Measurements from ENCODE around the gene MBTPS1. TPM values are rescaled to one million over a fixed set of nuclear protein-coding genes. Genes with fewer than 3 reads are reported as not detected.

MBTPS1 gene
- total and polyA plus RNA-seq, 4 donors: 21.1 to 65.0 (median 30.8) TPM

DNA sequence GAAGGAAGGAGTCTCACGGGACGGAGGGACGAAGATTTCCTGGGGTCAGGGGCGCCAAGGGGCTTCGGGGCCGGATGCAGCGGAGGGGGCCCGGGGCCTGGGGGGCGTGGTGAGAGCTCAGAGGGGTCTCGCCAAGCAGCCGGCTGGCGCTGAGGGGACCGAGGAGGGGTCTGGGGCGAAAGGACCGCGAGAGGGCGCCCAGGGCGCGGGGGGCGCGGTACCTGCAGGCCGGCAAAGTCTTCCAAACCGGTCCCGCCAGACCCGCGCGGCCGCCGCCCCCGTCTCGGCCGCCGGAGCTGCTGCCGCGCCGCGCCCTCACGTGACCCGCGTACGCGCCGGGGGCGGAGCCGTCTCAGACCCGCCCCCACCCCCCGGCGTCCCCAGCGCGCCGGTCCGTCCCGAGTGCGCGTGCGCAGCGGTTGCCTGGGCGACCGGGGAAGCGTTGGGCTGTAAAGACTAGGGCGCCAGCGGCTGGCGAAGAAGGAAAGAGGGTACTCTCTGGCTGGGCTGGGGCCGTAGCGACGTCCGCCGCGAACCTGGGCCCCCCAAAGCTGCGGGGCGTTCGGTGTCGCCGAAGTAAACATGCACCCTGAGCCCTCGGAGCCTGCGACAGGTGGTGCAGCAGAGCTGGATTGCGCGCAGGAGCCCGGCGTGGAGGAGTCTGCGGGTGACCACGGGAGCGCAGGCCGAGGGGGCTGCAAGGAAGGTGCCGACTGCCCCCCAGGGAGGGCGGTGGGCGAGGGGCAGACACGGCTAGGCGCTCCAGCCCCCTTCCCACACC lies 28.3 kb upstream of the MBTPS1 start, which contains the start of the genes DNAAF1 and HSDL1:
Gene DNAAF1, plus strand, starts transcription at position 450 of the 781 bp plus-strand sequence. Its CDS starts 133 bp downstream, at position 583.
Gene HSDL1, minus strand, starts transcription at position 319 of the 781 bp plus-strand sequence. CDS start 13,856 bp downstream, outside the sequence.
- no peaks in the 10 kb centered on the region for H3K36me3 ChIP-seq (ENCODE audit: control insufficient read depth in 4 of 4, insufficient read depth in 3 of 4, low read depth in 1 of 4, low read length in 3 of 4)
- peaks cover 3 to 9% (median 8%) of the 10 kb centered on the region in 4 donors for H3K4me1 ChIP-seq (ENCODE audit: control insufficient read depth in 4 of 4, insufficient read depth in 4 of 4, low read length in 3 of 4)
- peak; percentile 97 for DNase-seq (ENCODE audit: low spot score)
- H3K9me3 ChIP-seq (ENCODE audit: control insufficient read depth in 4 of 4, low read length in 3 of 4): no peaks in the 10 kb centered on the region
- under 1% methylated on average over 89 of the region's 89 CpGs for WGBS
- peak within 1 kb of the TSS in 1 of 2 donors; percentile 54 for H3K27ac ChIP-seq (ENCODE audit: low read depth in 1 of 2, low read length in 2 of 2)
- TF ChIP-seq RAD21 (IDR thresholded peaks at IDR 0.05) (no peak), RXRA (IDR thresholded peaks at IDR 0.05) (no peak), HNF4G (IDR thresholded peaks at IDR 0.05) (no peak), HNF4A (conservative IDR thresholded peaks at IDR 0.05) (no peak), NR2F2 (IDR thresholded peaks at IDR 0.05) (no peak), JUND (IDR thresholded peaks at IDR 0.05) (no peak)
- TF ChIP-seq, protein P1, sequence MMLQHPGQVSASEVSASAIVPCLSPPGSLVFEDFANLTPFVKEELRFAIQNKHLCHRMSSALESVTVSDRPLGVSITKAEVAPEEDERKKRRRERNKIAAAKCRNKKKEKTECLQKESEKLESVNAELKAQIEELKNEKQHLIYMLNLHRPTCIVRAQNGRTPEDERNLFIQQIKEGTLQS (IDR thresholded peaks at IDR 0.05): no peak
- H3K4me3 ChIP-seq (ENCODE audit: low read depth in 1 of 3, low read length in 3 of 3): peak within 1 kb of the TSS; percentile 85 to 92 (median 86)
- peak within 1 kb of the TSS in 1 of 2 donors; percentile 16 for H3K9ac ChIP-seq (ENCODE audit: low read depth in 1 of 2, low read length in 2 of 2)
- H3K27me3 ChIP-seq (ENCODE audit: control insufficient read depth in 4 of 4, insufficient read depth in 4 of 4, low read length in 3 of 4): no peaks in the 10 kb centered on the region

DNA sequence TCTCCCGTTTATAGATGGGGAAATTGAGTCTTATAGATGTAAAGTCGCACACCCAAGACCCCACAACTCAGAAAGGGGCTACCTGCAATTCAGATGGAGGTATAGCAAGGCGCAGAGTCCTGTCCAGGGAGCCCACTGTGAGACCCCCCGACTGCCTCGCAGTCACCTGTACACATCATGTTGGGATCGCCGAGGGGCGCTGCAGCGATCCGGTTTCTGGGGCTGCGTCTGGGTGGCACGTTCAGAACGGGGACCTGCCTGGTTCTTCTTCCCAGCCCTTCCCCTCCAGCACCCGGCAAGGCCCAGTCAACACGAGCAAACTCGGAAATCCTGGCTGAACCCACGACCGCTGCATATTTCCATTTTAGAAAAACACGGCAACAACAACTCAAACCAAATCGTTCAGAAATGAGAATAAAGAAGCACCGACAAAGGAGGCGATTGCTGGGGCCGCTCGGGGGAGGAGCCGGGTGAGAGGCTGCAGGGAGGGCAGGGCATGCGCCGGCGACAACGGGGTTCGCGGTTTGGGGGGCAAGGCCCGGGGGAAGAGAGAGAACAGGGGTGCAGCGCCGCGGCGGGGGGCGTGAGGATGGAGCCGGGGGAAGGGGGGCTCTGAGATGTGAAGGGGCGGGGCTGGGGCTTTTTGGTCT lies 27.6 kb upstream of the MBTPS1 start:
- H3K27me3 ChIP-seq (ENCODE audit: control insufficient read depth in 4 of 4, insufficient read depth in 4 of 4, low read length in 3 of 4): no peaks in the 10 kb centered on the region
- no peaks in the 10 kb centered on the region for H3K9me3 ChIP-seq (ENCODE audit: control insufficient read depth in 4 of 4, low read length in 3 of 4)
- H3K27ac ChIP-seq (ENCODE audit: low read depth in 1 of 2, low read length in 2 of 2): peak overlapping the region in 1 of 2 donors; percentile 54
- H3K4me3 ChIP-seq (ENCODE audit: low read depth in 1 of 3, low read length in 3 of 3): peak overlapping the region; percentile 54 to 92 (median 86)
- peaks cover 3 to 9% (median 8%) of the 10 kb centered on the region in 4 donors for H3K4me1 ChIP-seq (ENCODE audit: control insufficient read depth in 4 of 4, insufficient read depth in 4 of 4, low read length in 3 of 4)
- no peak for TF ChIP-seq FOXA1 (IDR thresholded peaks at IDR 0.05)
- TF ChIP-seq, protein P2, sequence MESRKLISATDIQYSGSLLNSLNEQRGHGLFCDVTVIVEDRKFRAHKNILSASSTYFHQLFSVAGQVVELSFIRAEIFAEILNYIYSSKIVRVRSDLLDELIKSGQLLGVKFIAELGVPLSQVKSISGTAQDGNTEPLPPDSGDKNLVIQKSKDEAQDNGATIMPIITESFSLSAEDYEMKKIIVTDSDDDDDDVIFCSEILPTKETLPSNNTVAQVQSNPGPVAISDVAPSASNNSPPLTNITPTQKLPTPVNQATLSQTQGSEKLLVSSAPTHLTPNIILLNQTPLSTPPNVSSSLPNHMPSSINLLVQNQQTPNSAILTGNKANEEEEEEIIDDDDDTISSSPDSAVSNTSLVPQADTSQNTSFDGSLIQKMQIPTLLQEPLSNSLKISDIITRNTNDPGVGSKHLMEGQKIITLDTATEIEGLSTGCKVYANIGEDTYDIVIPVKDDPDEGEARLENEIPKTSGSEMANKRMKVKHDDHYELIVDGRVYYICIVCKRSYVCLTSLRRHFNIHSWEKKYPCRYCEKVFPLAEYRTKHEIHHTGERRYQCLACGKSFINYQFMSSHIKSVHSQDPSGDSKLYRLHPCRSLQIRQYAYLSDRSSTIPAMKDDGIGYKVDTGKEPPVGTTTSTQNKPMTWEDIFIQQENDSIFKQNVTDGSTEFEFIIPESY (IDR thresholded peaks at IDR 0.05): no peak
- no peak for TF ChIP-seq SP1 (IDR thresholded peaks at IDR 0.05)
- no peak for TF ChIP-seq TAF1 (conservative IDR thresholded peaks at IDR 0.05)
- TF ChIP-seq NR2F2 (IDR thresholded peaks at IDR 0.05): no peak
- TF ChIP-seq, protein P3, sequence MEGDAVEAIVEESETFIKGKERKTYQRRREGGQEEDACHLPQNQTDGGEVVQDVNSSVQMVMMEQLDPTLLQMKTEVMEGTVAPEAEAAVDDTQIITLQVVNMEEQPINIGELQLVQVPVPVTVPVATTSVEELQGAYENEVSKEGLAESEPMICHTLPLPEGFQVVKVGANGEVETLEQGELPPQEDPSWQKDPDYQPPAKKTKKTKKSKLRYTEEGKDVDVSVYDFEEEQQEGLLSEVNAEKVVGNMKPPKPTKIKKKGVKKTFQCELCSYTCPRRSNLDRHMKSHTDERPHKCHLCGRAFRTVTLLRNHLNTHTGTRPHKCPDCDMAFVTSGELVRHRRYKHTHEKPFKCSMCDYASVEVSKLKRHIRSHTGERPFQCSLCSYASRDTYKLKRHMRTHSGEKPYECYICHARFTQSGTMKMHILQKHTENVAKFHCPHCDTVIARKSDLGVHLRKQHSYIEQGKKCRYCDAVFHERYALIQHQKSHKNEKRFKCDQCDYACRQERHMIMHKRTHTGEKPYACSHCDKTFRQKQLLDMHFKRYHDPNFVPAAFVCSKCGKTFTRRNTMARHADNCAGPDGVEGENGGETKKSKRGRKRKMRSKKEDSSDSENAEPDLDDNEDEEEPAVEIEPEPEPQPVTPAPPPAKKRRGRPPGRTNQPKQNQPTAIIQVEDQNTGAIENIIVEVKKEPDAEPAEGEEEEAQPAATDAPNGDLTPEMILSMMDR (IDR thresholded peaks at IDR 0.05; ENCODE audit: low read depth, low read length, missing input control): no peak
- no peak for TF ChIP-seq YY1 (IDR thresholded peaks at IDR 0.05)
- no peak for TF ChIP-seq JUND (IDR thresholded peaks at IDR 0.05)
- TF ChIP-seq HNF4A (conservative IDR thresholded peaks at IDR 0.05): no peak
- TF ChIP-seq REST (IDR thresholded peaks at IDR 0.05): no peak
- TF ChIP-seq, protein P1 (IDR thresholded peaks at IDR 0.05): no peak
- no peak for TF ChIP-seq HNF4G (IDR thresholded peaks at IDR 0.05)
- no peak for TF ChIP-seq FOXA2 (IDR thresholded peaks at IDR 0.05)
- TF ChIP-seq RAD21 (IDR thresholded peaks at IDR 0.05): no peak
- 2% methylated on average over 39 of the region's 39 CpGs for WGBS
- DNase-seq (ENCODE audit: low spot score): peak; percentile 40
- no peak overlapping the region for H3K9ac ChIP-seq (ENCODE audit: low read depth in 1 of 2, low read length in 2 of 2)
- H3K36me3 ChIP-seq (ENCODE audit: control insufficient read depth in 4 of 4, insufficient read depth in 3 of 4, low read depth in 1 of 4, low read length in 3 of 4): no peaks in the 10 kb centered on the region

Measured in liver (tissue), 9 donors.